EL (cell line): Measurements from ENCODE around the gene ATP5F1A.
"Not testable (repeated sequence)": the region's sequence is repeated elsewhere in the genome, so short reads cannot be mapped to it uniquely, and the experiment has no call there.

Experiments
- DNase-seq: peaks from one replicate; pipeline ENCODE4 v3.0.0-alpha.2; 2016

ATP5F1A gene

DNA sequence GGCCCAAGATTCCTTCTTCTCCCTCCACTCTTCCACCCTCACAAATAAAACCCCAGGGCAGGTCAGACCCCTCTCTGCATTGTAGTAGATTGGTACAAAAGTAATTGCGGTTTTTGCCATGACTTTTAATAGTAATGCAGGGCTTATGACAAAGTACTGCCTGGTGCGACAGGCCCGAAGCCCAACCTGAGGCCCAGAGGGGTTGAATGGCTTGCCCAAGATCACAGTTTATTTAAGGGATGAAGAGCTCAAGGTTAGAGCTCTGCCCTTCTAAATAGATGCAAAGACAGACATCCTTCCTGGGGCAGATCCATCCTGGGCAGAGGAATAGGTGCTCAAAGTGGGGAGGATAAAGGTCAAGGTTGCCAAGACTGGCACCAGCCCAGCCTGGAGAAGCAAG, 25.1 kb downstream of the ATP5F1A start:
- DNase-seq = no peak

DNA sequence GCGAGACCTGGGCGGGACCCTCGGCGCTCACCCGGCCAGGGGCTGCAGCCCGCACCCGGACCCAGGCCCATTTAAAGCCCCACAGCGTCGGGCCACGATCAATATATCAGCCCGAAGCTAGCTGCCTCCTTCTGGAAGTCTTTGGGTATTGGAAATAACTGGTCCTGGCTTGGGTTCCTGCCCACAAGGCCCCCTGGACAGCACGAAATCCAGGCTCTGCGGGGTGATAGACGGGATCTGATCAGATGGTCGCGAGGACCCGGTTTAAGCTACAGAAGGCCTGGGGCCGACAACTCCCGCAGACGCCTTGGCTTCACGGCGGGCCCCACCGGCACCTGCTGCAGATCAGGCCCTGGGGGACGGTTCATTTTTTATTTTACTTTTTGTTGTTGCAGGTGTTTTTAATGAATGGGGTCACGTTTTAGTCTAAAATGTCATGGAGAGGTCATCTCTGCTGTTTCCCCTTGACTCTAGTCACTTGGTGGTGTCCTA, 25.7 kb downstream of the ATP5F1A start:
- no peak for DNase-seq

DNA sequence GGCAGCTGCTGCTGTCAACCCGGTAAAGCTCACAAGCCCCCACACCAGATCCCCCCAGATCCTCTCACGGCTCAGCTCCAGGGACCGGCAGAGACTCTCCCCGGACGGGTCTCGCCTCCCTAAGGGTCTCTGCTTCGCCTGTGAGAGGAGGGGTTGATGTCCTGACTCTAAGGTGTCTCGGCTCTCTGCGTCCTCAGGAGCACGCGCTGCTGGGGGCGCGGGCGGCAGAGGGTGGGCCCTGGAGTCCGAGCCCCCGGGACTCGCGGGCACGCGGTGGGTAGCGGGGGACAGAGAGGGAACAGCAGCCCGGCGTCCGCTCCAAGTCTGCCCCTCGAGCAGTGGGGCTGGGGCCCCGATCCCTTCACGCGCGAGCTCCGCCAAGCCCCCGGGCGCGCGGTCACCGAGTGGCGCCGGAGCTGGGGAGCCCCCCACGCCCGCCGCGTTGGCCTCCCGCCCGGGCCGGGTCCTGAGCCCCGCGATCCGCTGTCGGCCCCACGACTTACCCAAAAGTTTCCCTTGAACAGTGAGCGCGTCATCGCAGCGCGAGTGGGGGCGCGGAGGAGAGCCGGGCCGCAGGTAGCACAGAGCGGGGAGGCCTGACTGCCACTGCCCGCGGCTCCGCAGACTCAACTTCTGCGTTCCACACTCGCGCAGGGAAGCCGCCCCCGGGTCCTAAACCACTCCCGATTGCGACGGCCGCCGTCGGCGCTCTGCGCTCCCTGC, 26.3 kb downstream of the ATP5F1A start, which contains the start of gene PSTPIP2:
Gene PSTPIP2 (minus strand): TSS at position 608 of the 723 bp plus-strand sequence. CDS start 72 bp downstream, at position 536.
- DNase-seq = peak; percentile 68

DNA sequence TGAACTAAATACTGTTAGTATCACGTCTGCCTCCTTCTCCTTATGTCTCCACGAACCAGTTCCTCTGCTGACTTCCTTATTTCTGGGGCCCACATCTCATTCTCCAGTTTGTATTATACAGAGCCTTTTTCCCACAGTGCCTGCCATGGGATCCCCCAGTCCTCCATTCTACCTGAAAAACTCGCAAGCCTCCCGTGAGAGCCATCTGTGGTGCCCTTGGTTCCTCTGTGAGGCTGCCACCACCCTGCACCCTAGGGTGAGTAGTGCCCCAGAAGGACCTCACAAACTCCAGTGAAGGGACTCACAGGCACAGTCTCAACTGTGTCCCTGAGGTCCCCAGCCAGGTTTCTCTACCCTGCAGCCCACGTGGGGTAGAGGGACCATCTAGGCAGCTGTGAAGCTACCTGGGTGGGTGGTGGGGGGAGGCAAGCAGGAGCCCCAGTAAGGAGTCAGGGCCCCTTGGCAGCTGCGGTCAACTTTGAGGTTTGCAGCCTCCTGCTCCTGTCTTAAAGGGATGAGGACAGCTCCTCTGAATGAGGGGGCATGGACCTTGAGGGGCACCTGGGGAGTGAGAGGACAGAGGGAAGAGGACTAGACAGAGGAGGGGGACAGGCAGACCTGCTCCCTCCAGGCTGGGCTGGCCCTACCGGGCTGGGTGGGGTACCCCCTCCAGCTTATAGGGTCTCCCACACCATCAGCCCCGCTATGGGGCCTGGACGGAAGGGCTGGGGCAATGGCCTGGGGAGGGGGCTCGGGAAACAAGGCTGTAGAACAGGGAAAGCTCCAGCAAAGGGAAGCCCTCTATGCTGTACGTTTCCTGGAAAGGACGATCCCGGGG, 27.1 kb downstream of the ATP5F1A start:
- no peak for DNase-seq

DNA sequence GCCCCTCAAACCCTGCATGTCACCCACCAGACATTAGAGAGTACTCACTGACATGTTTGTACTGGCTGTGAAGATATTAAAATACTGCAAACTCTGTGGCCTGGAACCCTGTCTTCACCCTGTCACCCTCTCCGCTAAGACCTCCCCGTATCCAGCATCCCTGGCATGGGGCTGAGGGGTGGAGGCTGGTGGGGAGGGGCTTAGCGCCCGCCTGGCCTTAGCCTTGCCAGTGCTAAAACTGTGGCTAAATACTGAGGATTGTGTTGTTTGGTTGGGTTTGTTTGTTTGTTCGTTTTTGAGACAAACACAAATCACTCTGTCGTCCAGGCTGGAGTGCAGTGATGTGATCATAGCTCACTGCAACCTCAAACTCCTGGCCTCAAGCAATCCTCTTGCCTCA, 27.9 kb downstream of the ATP5F1A start:
- DNase-seq = no peak

DNA sequence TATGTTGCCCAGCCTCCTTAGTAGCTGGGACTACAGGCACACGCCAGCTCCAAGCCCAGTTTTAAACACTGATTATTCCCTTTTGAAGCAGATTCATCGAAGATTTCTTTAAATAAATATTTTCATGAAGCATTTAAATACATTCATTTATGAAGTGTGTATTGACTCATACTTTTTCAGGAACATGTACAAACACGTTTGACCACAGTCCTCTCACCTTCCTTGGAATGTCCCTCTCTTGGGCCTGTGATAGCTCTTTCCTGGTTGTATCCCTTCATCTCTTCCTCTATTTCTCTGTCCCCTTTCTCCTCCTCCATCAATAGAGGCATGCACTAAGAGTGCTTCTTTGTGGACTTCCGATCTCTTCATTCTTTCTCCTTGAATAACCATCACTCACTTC, 28.6 kb downstream of the ATP5F1A start:
- no peak for DNase-seq

DNA sequence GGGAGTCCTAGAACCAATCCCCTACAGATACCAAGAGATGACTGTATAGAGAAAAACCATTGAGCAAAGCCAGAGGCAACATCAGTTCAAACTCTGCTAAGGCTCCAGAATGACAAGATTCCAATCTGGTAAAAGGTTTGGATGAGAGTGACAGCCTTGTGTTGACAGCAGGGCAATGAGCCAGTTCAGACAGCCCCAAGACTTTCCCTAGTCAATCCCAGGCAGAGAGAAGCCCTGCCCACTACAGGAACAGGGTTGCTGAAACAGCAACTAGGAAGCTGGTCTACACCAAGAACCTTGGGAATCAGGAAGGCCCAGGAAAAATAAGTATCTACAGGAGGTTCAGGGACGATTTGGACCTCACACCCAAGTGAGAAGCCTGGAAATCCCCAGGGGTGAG, 29.3 kb downstream of the ATP5F1A start:
- no peak for DNase-seq

DNA sequence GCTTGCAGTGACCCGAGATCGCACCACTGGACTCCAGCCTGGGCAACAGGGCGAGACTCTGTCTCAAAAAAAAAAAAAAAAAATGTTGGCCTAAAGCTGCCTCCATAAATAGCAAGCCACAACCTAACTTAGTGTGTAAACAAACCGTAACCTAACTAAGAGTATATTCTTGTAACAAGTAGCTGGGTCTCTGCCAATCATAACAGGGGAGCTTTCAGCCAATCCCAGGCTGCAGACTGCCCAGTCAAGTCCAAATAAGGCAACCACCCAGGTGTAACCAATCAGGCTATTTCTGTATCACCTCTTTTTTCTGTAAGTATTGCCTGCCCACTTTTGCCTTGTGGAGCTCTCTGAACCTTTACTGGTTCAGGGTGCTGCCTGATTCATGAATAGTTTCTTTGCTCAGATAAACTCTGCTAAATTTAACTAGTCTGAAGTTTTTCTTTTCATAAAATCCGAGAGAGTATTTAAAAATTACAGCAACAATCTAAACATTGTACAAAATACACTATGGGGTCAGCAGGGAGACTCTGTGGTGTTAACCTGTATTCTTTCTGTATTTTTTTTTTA, 30.6 kb downstream of the ATP5F1A start:
- DNase-seq = no peak

DNA sequence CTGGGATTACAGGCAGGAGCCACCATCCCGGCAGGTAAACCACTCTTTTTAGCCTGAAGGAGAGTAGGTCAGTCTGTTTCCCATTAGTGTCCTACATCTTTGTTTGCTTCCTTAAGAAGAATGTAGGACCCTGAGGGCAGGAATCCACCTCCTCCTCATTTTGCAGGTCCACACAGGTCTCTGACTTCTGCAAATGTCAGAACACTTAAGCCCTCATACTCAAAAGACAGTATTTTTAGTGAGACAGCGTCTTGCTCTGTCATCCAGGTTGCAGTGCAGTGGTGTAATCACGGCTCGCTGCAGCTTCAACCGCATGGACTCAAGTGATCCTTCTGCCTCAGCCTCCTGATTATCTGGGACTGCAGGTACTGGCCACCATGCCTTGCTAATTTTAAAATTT, 35.3 kb downstream of the ATP5F1A start:
- DNase-seq = no peak

DNA sequence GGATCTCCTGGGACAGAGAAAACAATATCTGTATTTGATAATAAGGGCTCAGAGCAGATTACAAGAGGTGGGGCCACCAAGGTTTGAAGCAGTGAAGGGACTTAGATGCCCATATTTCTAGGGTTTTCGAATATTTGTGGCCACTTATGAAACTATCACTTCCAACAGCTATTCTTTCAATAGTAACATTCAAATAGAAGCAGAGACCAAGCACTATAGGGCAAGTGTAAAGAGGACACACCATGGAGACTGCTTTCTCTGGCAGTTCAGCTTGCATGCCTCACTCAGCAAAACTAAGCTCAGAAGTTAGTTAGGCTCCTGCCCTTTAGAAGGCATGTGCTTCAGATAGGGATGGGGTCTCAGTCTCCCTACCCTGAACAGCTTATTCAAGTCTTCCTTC, 36.3 kb downstream of the ATP5F1A start:
- no peak for DNase-seq

DNA sequence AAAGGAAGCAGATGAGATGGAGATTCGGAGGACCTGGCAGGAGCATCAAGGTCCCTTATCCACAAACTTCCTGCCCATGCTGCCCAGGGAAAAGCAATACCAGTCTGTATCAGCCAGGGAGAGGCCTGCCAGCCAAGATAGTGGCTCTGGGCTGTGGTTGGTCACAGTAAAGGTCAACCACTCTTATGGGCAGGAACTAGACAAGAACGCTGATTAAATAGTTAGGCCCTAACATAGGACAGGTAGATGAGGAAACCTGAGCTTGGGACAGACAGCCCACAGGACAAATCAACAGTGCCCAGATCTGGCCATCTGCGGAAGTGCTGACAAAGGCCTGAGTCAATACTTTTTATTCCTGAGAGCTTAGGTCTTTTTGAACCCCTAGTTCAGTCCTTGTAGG, 36.7 kb downstream of the ATP5F1A start:
- no peak for DNase-seq

DNA sequence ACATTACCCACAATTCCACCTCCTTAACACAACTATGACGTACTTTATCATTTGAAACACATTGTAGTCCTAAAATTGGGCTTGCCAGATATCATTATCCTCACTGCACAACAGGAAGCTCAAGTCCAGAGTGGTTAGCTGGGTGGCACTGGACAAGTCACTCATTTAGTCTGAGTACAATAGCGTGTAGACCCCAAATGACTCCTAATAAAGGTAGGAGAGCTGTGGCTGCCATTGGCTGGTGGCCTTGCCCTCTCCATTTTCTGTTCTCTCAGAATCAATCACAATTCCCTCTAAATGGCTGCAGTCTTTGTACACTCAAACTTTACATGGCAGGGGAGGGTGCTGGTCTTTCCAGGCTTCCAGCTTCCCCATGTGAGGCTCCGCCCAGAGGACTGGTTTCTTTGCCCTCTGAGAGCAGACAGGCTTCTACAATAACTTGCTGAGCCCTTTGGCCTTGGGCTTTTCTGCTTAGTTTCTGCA, 37.7 kb downstream of the ATP5F1A start:
- DNase-seq = no peak

DNA sequence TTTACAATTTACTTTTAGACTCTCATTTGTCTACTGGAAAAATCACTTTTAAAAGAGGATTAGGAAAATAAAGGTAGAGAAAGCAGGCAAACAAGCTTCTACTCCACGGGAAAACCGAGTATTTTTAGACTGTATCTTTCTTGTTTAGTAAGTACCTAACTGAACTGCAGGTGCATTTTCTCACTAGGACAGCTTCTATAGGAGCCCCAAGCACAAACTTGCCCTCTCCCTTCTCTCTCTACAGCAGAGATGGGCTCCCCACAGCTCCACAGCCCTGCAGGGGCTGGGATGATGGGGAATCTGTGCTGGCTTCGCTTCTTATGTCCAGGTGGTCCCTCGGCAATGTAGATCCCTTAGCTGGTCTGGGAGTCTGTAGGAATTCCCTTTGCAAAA, 42.3 kb downstream of the ATP5F1A start:
- DNase-seq = no peak

DNA sequence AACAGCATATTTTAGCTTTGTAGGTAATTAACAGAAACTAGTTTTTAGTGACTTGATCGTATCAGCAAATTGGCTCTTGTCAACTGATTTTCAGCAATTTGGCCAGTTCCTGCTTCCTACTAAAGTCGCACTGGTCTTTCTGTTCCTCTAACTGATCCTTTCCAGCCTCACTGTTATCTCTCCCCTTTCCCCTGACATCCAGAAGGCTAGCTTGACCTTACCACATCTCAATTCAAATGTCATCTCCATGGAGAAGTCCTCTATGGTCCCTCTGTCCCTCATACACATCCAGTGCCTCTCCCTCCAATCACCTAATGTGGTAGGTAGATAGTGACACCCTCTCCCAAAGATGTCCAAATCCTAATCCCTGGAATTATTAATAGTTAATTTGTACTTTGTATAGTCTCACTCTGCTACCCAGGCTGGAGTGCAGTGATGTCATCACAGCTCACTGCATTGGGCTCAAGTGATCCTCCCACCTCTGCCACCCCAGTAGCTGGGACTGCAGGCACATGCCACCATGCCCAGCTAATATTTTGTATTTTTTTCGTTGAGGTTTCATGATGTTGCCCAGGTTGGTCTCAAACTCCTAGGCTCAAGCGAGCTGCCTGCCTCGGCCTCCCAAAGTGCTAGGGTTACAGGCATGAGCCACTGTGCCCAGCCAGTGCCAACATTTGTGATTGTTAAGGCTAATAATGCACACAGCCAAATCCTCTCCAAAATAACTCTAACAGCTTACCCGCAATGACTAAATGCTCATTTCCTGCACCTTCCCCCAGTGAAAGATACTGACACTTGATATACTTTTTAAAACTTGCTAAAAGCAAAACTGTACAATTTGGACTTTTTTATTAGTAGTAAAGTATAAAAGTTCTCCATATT, 42.9 kb downstream of the ATP5F1A start:
- DNase-seq = no peak

DNA sequence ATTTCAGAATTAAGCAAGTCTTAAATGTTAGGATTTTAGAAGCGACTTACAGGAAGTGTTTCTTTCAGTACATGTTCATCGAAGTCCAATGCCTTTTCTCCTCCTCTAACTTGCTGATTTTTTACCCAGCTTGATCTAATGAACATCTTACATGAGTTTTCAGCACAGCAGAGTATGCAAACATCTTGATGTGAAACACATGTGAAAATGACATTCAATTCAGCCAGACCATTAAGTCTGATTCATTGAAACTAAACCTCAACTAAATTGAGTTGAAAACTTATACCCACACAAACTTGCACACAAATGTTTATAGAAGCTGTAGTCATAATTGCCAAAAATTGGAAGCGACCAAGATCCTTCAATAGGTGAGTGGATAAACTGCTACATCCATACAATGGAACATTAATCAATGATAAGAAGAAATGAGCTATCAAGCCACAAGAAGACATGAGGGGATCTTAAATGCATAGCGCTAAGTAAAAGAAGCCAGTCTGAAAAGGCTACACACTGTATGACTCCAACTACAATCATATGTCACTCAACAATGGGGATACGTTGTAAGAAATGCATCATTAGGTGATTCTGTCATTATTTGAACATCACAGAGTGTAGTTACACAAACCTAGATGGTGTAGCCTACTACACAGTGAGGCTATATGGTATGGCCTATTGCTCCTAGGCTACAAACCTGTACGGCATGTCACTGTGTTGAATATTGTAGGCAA, 44.6 kb downstream of the ATP5F1A start:
- no peak for DNase-seq

DNA sequence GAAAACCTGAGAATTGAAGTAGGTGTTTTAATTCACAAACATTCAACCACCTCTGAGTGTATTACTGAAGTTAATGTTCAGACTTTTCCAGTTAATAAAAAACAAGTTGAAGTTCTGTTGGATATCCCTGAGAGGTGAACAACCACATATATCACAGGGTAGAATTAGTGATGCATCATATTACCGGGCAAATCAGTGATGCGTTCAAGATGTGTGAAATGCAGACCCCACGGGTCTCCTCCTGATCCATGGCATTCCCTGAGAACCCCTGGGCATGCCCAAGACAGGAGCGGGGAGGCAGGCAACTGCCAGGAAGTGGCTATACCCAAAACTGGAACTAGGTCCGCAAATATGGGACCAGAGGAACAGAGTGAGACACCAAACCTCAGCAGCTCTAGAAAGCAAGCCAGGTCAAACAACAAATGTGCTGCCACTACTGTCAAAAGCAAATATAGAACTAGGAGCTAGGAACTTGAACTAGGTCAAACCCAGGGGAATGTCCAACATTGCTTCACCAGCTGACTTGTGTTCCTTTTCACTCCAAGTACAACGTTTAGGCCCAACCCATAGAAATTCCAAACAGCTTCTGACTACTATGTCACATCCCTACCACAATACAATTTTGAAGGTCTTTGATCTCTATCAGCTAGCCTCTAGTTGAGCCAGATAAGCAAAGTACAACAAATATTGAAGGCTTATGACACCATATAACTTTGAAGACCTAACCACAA, 46.2 kb downstream of the ATP5F1A start:
- DNase-seq = peak; percentile 70

DNA sequence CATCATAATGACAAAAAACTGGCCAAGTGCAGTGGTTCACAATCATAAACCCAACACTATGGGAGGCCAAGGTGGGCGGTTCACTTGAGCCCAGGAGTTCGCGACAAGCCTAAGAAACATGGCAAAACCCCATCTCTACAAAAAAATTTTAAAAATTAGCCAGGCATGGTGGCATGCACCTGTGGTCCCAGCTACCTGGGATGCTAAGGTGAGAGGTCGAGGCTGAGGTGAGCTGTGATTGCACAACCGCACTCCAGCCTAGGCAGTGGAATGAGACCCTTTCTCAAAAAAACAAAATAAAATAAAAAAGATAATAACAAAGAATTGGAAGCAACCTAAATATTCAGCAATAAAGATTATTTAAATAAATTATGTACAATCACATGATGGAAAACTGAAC, 47.8 kb downstream of the ATP5F1A start:
- DNase-seq = no peak

DNA sequence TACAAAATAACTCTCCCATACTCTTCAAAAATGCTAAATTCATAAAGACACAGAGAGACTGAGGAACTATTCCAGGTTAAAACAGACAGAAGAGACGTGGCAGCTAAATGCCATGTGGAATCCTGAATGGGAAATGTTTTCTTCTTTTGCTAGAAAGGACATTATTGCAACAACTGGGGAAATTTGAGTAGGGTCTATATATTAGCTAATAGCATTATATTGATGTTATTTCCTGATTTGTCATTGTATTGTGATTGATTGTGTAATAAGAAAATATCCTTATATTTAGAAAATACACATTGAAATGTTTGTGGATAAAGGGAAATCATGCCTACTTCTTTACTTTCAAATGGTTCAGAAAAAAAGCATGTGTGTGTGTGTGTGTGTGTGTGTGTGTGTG, 49.5 kb downstream of the ATP5F1A start:
- no peak for DNase-seq

DNA sequence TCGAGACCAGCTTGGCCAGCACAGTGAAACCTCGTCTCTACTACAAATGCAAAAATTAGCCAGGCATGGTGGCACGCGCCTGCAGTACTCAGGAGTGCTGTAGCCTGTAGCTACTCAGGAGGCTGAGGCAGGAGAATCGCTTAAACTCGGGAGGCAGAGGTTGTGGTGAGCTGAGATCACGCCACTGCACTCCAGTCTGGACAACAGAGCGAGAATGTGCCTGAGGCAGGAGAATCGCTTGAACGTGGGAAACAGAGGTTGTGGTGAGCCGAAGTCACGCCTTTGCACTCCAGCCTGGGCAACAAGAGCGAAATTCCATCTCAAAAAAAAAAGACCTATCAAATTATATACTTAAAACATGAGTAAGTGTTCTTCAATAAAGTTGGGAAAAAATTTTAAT, 50.7 kb downstream of the ATP5F1A start:
- DNase-seq = not testable (repeated sequence)

DNA sequence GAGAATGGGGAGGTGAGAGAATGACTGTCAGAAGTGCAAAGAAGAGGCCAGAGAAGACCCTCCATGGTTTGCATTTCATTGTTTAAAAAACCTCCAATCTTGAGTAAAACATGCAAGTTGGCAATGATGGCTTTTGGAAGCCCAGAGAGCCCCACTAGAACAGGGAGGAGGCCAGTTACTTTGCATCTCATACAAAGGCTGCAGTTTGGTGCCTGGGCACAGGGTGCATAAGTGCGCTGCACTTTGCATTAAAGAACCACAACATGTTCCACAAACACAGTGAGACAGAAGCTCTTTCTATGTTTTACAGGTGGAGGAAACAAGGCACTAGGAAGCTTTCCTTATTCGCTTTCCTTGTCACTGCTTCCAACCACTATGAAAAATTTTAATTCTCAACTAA, 51.4 kb downstream of the ATP5F1A start:
- no peak for DNase-seq

DNA sequence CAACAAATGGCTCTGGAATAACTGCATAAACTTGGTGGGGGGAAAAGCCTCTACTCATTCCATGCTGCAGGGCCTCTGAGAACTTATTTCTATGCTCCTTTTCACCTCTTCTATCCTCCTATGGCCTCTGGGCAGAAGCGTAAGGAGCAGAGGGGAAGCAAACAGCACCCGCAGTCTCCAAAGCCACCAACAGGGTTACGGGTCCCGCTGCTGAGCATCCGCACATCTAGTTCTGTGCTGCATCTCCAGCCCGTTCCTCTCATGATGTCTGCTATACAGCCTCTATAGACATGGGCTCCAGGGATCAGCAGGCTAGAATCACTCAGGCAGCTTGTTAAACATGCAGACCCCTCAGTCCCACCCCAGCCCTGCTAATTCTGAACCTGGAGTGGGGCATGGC, 52.0 kb downstream of the ATP5F1A start:
- DNase-seq = no peak
